NCI-H146 treated with DMSO at 0.1 percent for 48 hours (cell line): ENCODE data around the gene DCAF8.

Experiments used
- DNase-seq: peaks from one replicate; lab custom pipeline; 2025; ENCODE audit not compliant: unreplicated experiment; lab: John Stamatoyannopoulos, UW

The DCAF8 gene

DNA sequence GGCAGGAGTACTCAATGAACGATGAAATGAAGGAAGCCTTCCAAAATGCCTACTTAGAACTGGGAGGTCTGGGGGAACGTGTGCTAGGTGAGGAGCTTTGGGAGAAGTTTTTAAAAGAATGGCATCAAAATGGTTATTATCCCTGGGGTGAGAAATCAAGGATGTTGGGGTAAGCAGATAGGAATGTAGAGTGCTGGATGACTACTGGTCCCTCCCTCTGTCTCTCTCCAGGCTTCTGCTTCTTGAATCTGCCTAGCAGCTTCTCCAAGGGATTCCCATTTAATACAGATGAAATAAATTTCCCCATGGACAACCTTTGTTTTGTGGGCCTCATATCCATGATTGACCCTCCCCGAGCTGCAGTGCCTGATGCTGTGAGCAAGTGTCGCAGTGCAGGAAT is 91.0 kb downstream of the DCAF8 start:
- no peak for DNase-seq

- peak; percentile 97 for DNase-seq
These were observed 92.6 kb downstream of the DCAF8 start for GRCh38 chr1:160169553-160170399.

DNA sequence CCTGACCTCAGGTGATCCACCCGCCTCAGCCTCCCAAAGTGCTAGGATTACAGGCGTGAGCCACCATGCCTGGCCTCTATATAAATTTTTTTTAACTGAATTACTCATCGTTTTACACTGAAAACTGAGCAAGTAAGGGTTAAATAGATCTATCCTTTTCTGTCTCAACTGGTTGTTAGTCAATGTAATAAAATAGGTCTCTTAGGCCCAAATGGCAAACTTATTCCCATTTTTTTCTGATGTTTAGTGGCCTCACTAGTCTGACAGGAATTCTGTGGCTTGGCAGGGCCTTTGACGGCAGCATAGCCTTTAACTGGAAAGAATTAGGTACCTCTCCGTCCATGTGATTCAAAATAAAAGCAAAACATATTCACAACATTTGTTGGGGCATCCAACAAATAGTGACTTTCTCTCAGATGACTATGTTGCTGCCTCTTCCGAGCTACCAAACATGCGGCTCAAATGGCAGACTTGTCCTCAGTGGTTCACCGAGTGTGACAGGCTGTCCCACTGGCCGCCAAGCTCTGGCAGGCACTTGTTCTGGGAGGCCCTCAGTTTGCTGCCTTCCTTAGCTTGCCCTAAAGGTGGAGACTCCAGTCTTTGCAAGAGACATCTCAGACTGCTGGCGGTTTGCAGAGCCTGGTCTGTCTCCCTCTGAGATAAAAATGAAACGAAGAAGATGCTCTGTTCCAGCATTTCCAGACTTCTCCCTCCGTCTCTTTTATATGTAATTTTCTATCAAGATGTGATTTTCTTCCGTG is 93.6 kb downstream of the DCAF8 start:
- DNase-seq, result no peak

- DNase-seq, result no peak
These were observed 94.3 kb downstream of the DCAF8 start for GRCh38 chr1:160168016-160168415.

- peak; percentile 4 for DNase-seq
These were observed 94.8 kb downstream of the DCAF8 start for GRCh38 chr1:160167580-160167979.

GRCh38 chr1:160167056-160167455 is 95.3 kb downstream of the DCAF8 start:
- no peak for DNase-seq

DNA sequence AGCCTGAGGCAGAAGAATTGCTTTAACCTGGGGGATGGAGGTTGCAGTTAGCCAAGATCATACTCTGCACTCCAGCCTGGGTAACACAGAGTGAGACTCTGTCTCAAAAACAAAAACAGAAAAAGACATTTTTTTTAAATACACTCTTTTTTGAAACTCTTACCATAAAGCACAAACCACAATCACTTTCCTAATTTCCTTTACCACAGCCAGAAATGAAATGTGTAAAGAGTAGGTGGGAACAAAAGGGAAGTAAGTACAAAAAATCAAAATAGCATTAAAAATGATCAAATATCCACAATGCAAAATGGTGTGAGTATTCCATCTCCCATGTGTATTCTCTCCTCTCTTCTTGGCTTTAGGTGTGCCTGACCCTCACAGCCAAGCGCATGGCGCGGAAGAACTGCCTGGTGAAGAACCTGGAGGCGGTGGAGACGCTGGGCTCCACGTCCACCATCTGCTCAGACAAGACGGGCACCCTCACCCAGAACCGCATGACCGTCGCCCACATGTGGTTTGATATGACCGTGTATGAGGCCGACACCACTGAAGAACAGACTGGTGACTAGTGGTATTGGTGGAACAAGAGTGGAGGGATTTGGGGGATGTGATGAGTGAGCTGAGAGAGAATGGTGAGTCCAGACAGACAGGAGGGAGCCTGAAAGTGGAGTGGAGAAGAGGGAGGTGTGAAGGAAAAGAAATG is 96.0 kb downstream of the DCAF8 start:
- no peak for DNase-seq
